Measurements from ENCODE around the gene PCCA. TPM values are rescaled to one million over a fixed set of nuclear protein-coding genes. Genes with fewer than 3 reads are reported as not detected.

The PCCA gene
- total and polyA plus RNA-seq, 4 donors, result 17.7 to 37.4 (median 22.6) TPM

DNA sequence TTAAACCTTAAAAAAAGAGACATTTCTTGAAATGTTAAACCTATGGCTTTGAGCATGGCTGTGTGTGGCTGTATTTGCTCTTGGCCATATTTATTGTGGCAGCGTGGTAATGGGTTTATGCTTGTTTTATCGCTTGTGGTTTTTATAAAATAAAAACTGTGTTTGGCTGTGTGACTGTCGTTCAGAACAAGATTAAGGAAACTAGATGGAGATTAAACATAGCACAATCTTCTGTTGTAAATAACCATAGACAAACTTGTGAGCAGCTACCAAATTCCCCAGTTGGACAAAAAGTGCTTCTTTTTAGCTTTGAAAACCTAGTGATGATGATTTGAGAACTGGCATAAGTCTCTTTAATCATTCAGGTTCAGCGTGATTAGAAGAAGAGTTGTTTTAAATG is 308.7 kb downstream of the PCCA start:
- no peaks in the 10 kb centered on the region for H3K9me3 ChIP-seq (ENCODE audit: control insufficient read depth, low read length)
- no peak overlapping the region for H3K4me3 ChIP-seq (ENCODE audit: low read length in 2 of 2)
- no peak for ATAC-seq (ENCODE audit: low FRiP score)
- no peaks in the 10 kb centered on the region for H3K4me1 ChIP-seq (ENCODE audit: control insufficient read depth in 1 of 2, insufficient read depth in 2 of 2, low read length in 2 of 2)
- no peak overlapping the region for H3K27ac ChIP-seq (ENCODE audit: low read depth in 1 of 2, low read length in 2 of 2)
- no peaks in the 10 kb centered on the region for H3K27me3 ChIP-seq (ENCODE audit: control insufficient read depth in 1 of 2, insufficient read depth in 2 of 2, low read length in 1 of 2)
- intact Hi-C loops (cut with DNase I), result no loop called here
- DNase-seq, result no peak
- H3K36me3 ChIP-seq (ENCODE audit: control insufficient read depth in 1 of 2, insufficient read depth in 2 of 2, low read length in 1 of 2), result no peaks in the 10 kb centered on the region
- WGBS, 2 donors, result 88 to 90% methylated on average over 4 of the region's 4 CpGs

DNA sequence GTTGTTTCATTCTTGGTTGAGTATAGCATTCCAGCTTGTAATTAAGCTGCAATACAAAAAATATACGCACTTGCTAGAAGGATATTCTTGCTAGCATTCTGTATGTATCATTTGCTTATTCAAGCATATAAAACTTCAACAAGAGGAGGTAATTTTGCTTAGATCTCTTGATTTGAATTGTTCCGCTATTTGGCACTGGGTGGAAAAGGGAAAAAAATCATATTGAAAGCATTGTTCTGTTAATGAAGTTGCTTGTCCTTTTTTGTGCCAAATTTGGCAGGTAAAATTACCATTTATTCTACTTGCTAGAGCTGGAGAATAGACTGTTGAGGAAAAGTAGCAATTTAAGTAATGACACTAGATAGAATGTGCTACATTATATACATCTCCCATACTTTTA is 309.5 kb downstream of the PCCA start:
- ATAC-seq (ENCODE audit: low FRiP score) (no peak), DNase-seq (no peak)
- H3K27me3 ChIP-seq (ENCODE audit: control insufficient read depth in 1 of 2, insufficient read depth in 2 of 2, low read length in 1 of 2), result no peaks in the 10 kb centered on the region
- no peaks in the 10 kb centered on the region for H3K36me3 ChIP-seq (ENCODE audit: control insufficient read depth in 1 of 2, insufficient read depth in 2 of 2, low read length in 1 of 2)
- WGBS, 2 donors, result 98 to 99% methylated on average over 2 of the region's 2 CpGs
- H3K4me3 ChIP-seq (ENCODE audit: low read length in 2 of 2), result no peak overlapping the region
- H3K9me3 ChIP-seq (ENCODE audit: control insufficient read depth, low read length), result no peaks in the 10 kb centered on the region
- H3K27ac ChIP-seq (ENCODE audit: low read depth in 1 of 2, low read length in 2 of 2), result no peak overlapping the region
- no peaks in the 10 kb centered on the region for H3K4me1 ChIP-seq (ENCODE audit: control insufficient read depth in 1 of 2, insufficient read depth in 2 of 2, low read length in 2 of 2)
- intact Hi-C loops (cut with DNase I), result no loop called here

DNA sequence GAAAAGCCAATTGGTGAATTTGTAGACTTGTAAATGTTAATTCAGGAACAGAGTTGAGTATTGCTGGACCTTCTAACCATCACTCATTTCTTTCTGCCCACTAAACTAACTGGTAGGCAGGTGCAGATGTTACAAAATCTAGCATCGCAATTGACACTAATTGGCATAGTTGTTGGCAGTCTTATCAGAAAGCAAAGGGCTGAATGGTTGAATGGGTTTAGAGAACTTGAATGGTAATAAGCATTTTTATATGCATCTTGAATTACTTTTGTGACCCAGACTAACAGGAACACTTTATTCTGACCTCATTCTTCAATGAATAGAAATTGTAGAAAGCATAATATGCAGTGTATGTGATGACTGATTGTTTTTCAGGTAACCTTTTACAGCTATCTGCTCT is 310.6 kb downstream of the PCCA start:
- WGBS, 2 donors, result 95 to 97% methylated on average over 1 of the region's 1 CpG
- DNase-seq, result no peak
- Histone ChIP-seq H3K27ac (ENCODE audit: low read depth in 1 of 2, low read length in 2 of 2) (no peak overlapping the region), H3K36me3 (ENCODE audit: control insufficient read depth in 1 of 2, insufficient read depth in 2 of 2, low read length in 1 of 2) (no peaks in the 10 kb centered on the region), H3K27me3 (ENCODE audit: control insufficient read depth in 1 of 2, insufficient read depth in 2 of 2, low read length in 1 of 2) (no peaks in the 10 kb centered on the region), H3K9me3 (ENCODE audit: control insufficient read depth, low read length) (no peaks in the 10 kb centered on the region), H3K4me1 (ENCODE audit: control insufficient read depth in 1 of 2, insufficient read depth in 2 of 2, low read length in 2 of 2) (no peaks in the 10 kb centered on the region), H3K4me3 (ENCODE audit: low read length in 2 of 2) (no peak overlapping the region)
- no peak for ATAC-seq (ENCODE audit: low FRiP score)
- intact Hi-C loops (cut with DNase I), result no loop called here

DNA sequence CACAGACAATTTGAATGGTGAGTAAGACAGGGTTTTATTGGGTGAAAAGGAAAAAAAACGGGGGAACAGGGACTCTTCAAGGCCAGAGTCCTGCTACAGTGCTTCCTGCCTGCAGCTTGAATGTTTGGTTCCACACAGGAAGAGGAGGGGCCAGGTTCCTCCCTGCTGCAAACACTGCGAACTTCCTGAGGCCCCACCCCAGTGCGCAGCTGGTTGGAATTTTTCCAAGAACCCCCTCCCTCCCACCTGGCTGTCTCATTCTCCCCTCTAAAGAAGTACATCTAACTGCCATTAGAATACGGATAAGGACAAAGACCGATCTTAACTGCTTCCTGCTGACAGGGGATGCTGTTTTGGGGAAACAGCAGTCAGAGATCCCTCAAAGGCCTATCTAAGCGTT is 314.8 kb downstream of the PCCA start:
- H3K4me3 ChIP-seq (ENCODE audit: low read length in 2 of 2), result no peak overlapping the region
- intact Hi-C loops (cut with DNase I), result no loop called here
- H3K27me3 ChIP-seq (ENCODE audit: control insufficient read depth in 1 of 2, insufficient read depth in 2 of 2, low read length in 1 of 2), result no peaks in the 10 kb centered on the region
- no peak for DNase-seq
- ATAC-seq (ENCODE audit: low FRiP score), result no peak
- peaks cover 4% of the 10 kb centered on the region for H3K9me3 ChIP-seq (ENCODE audit: control insufficient read depth, low read length)
- 94 to 96% methylated on average over 6 of the region's 6 CpGs for WGBS, 2 donors
- H3K27ac ChIP-seq (ENCODE audit: low read depth in 1 of 2, low read length in 2 of 2), result no peak overlapping the region
- no peaks in the 10 kb centered on the region for H3K4me1 ChIP-seq (ENCODE audit: control insufficient read depth in 1 of 2, insufficient read depth in 2 of 2, low read length in 2 of 2)
- peaks cover 0 to 2% of the 10 kb centered on the region in 2 donors for H3K36me3 ChIP-seq (ENCODE audit: control insufficient read depth in 1 of 2, insufficient read depth in 2 of 2, low read length in 1 of 2)

DNA sequence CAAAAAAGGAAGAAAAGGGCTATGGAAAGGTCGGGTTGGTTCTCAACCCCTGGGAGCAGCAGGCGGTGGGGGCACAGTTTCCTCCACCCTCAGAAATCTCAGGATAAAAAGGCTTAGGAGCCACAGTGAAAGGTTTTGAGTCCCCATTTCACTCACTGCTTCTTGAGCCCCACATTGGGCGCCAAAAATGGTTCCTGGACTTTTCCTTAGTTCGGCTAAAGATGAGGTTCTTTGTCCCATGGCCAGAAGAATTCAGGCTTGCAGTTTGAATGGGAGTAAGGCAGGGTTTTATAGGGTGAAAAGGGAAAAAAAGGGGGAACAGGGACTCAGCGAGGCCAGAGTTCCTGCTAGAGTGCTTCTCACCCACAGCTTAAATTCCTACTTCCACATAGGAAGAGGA is 320.2 kb downstream of the PCCA start:
- peaks cover 0 to 2% of the 10 kb centered on the region in 2 donors for H3K36me3 ChIP-seq (ENCODE audit: control insufficient read depth in 1 of 2, insufficient read depth in 2 of 2, low read length in 1 of 2)
- no peak for DNase-seq
- intact Hi-C loops (cut with DNase I), result no loop called here
- no peaks in the 10 kb centered on the region for H3K4me1 ChIP-seq (ENCODE audit: control insufficient read depth in 1 of 2, insufficient read depth in 2 of 2, low read length in 2 of 2)
- peaks cover 16% of the 10 kb centered on the region for H3K9me3 ChIP-seq (ENCODE audit: control insufficient read depth, low read length)
- no peak overlapping the region for H3K4me3 ChIP-seq (ENCODE audit: low read length in 2 of 2)
- 97 to 98% methylated on average over 5 of the region's 5 CpGs for WGBS, 2 donors
- ATAC-seq (ENCODE audit: low FRiP score), result no peak
- H3K27me3 ChIP-seq (ENCODE audit: control insufficient read depth in 1 of 2, insufficient read depth in 2 of 2, low read length in 1 of 2), result no peaks in the 10 kb centered on the region
- H3K27ac ChIP-seq (ENCODE audit: low read depth in 1 of 2, low read length in 2 of 2), result no peak overlapping the region

DNA sequence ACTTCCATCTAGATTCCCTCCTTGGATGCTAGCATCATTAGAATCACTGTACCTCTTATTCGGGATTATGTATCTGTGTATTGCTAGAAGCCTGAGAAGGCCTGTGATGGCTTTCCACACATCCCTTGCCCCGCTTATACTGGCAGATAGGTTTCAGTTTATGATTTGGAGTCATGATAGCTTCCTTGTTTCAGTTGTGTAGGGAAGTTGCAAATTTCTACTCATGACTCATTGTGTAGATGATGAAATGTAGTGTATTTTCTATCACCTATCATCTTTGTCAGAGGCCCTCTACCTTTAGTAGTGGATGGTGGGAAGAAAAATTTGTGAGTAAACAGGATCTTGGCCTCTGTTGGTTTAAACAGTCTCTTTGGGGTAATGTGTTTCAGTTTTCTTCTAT is 334.5 kb downstream of the PCCA start:
- Histone ChIP-seq H3K27me3 (ENCODE audit: control insufficient read depth in 1 of 2, insufficient read depth in 2 of 2, low read length in 1 of 2) (no peaks in the 10 kb centered on the region), H3K27ac (ENCODE audit: low read depth in 1 of 2, low read length in 2 of 2) (no peak overlapping the region), H3K4me1 (ENCODE audit: control insufficient read depth in 1 of 2, insufficient read depth in 2 of 2, low read length in 2 of 2) (no peaks in the 10 kb centered on the region), H3K4me3 (ENCODE audit: low read length in 2 of 2) (no peak overlapping the region), H3K36me3 (ENCODE audit: control insufficient read depth in 1 of 2, insufficient read depth in 2 of 2, low read length in 1 of 2) (no peaks in the 10 kb centered on the region), H3K9me3 (ENCODE audit: control insufficient read depth, low read length) (no peaks in the 10 kb centered on the region)
- WGBS, 2 donors, result 96 to 98% methylated on average over 2 of the region's 2 CpGs
- DNase-seq (no peak), ATAC-seq (ENCODE audit: low FRiP score) (no peak)
- intact Hi-C loops (cut with DNase I), result no loop called here

DNA sequence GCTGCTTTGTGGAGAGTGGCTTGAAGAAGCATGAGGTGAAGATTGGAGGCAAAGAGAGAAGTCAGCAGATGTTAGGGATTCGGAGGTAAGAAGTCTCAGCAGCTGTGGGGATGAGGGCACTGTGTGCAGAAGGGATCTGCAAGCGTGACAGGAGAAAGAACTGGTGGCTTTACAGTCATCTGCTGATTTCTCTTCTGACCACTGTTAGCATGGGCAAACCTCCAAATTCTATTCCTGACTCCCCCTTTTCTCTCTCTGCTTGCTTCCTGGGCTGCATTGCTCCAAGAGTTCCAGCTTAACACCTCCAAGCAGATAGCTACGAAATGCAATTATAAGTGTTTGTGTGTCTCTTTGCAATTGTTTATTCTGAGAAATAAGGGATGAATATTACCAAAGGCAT is 340.1 kb downstream of the PCCA start:
- WGBS, 2 donors, result 81 to 90% methylated on average over 3 of the region's 3 CpGs
- Histone ChIP-seq H3K4me1 (ENCODE audit: control insufficient read depth in 1 of 2, insufficient read depth in 2 of 2, low read length in 2 of 2) (no peaks in the 10 kb centered on the region), H3K4me3 (ENCODE audit: low read length in 2 of 2) (no peak overlapping the region), H3K27me3 (ENCODE audit: control insufficient read depth in 1 of 2, insufficient read depth in 2 of 2, low read length in 1 of 2) (no peaks in the 10 kb centered on the region), H3K9me3 (ENCODE audit: control insufficient read depth, low read length) (no peaks in the 10 kb centered on the region), H3K27ac (ENCODE audit: low read depth in 1 of 2, low read length in 2 of 2) (no peak overlapping the region), H3K36me3 (ENCODE audit: control insufficient read depth in 1 of 2, insufficient read depth in 2 of 2, low read length in 1 of 2) (peaks cover 0 to 4% of the 10 kb centered on the region in 2 donors)
- DNase-seq (no peak), ATAC-seq (ENCODE audit: low FRiP score) (no peak)
- intact Hi-C loops (cut with DNase I), result no loop called here

DNA sequence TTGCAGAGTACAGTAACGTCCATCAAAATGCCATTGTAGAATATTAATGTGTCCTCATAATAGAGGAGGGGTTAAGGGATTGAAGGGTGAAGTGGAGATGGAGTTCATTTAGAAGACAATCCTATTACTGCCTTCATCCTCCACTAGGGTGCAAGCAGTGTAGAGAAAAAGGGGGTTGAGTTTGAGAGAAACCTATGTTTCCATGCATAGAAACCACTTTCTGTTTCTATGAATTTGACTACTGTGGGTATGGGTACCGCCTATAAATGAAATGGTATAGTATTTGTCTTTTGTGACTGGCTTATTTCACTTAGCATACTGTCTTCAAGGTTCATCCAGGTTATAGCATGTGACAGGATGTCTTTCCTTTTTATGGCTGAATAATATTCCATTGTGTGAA is 343.7 kb downstream of the PCCA start:
- Histone ChIP-seq H3K4me3 (ENCODE audit: low read length in 2 of 2) (no peak overlapping the region), H3K27me3 (ENCODE audit: control insufficient read depth in 1 of 2, insufficient read depth in 2 of 2, low read length in 1 of 2) (no peaks in the 10 kb centered on the region), H3K36me3 (ENCODE audit: control insufficient read depth in 1 of 2, insufficient read depth in 2 of 2, low read length in 1 of 2) (peaks cover 0 to 4% of the 10 kb centered on the region in 2 donors), H3K27ac (ENCODE audit: low read depth in 1 of 2, low read length in 2 of 2) (no peak overlapping the region), H3K4me1 (ENCODE audit: control insufficient read depth in 1 of 2, insufficient read depth in 2 of 2, low read length in 2 of 2) (no peaks in the 10 kb centered on the region), H3K9me3 (ENCODE audit: control insufficient read depth, low read length) (no peaks in the 10 kb centered on the region)
- DNase-seq, result no peak
- no peak for ATAC-seq (ENCODE audit: low FRiP score)
- WGBS, 2 donors, result 98 to 99% methylated on average over 2 of the region's 2 CpGs
- intact Hi-C loops (cut with DNase I), result no loop called here

DNA sequence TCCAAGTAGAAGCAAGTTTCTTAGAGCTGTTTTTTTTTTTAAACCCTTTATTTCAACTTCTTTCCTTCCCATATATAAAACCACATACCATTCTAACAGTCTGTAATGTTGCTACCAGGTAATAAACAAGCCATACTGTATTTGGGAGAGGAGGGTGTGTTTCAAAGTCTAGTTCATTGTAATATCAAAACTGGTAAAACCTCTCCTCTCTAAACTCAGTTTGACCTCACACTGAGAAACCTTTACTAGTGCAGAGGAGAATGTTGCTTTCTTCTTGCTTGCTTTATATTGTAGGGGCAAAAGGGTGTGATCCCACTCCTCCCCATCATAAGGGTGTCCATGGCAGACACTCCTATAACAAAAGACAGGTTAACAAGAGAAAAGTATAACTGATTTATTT is 344.6 kb downstream of the PCCA start:
- Histone ChIP-seq H3K27me3 (ENCODE audit: control insufficient read depth in 1 of 2, insufficient read depth in 2 of 2, low read length in 1 of 2) (no peaks in the 10 kb centered on the region), H3K4me1 (ENCODE audit: control insufficient read depth in 1 of 2, insufficient read depth in 2 of 2, low read length in 2 of 2) (no peaks in the 10 kb centered on the region), H3K36me3 (ENCODE audit: control insufficient read depth in 1 of 2, insufficient read depth in 2 of 2, low read length in 1 of 2) (peaks cover 0 to 4% of the 10 kb centered on the region in 2 donors), H3K27ac (ENCODE audit: low read depth in 1 of 2, low read length in 2 of 2) (no peak overlapping the region), H3K4me3 (ENCODE audit: low read length in 2 of 2) (no peak overlapping the region), H3K9me3 (ENCODE audit: control insufficient read depth, low read length) (no peaks in the 10 kb centered on the region)
- intact Hi-C loops (cut with DNase I), result no loop called here
- DNase-seq (no peak), ATAC-seq (ENCODE audit: low FRiP score) (no peak)

All from aorta (tissue), 5 donors.